ENCODE results near the gene COLEC11.

COLEC11 gene

DNA sequence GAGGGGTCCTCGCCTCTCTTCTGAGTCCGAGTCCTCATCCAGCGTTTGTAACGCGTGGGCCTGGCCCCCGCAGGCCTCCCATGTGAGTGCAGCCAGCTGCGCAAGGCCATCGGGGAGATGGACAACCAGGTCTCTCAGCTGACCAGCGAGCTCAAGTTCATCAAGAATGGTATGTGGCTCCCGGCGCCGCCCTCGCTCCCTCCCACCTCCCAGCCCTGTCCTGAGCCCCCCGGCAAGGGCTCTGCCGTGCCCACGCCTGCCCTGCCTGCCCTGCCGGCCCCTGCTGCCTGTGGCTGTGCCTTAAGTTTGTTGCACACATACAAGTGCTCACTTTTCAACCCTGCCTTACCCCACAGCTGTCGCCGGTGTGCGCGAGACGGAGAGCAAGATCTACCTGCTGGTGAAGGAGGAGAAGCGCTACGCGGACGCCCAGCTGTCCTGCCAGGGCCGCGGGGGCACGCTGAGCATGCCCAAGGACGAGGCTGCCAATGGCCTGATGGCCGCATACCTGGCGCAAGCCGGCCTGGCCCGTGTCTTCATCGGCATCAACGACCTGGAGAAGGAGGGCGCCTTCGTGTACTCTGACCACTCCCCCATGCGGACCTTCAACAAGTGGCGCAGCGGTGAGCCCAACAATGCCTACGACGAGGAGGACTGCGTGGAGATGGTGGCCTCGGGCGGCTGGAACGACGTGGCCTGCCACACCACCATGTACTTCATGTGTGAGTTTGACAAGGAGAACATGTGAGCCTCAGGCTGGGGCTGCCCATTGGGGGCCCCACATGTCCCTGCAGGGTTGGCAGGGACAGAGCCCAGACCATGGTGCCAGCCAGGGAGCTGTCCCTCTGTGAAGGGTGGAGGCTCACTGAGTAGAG, 48.7 kb downstream of the COLEC11 start:
- in situ Hi-C loops (cut with HindIII; ENCODE audit: low pct_ligation_motif_present, low pct_unique_long_range_greater_than_20kb, low sequenced_read_pairs) = no loop called here

DNA sequence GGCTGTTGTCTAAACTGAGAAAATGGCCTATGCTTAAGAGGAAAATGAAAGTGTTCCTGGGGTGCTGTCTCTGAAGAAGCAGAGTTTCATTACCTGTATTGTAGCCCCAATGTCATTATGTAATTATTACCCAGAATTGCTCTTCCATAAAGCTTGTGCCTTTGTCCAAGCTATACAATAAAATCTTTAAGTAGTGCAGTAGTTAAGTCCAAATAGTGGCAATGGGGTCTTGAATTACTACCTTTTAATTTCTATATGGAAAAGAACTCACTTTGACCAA, 49.3 kb downstream of the COLEC11 start:
- in situ Hi-C loops (cut with HindIII; ENCODE audit: low pct_ligation_motif_present, low pct_unique_long_range_greater_than_20kb, low sequenced_read_pairs) = no loop called here
- no peak for DNase-seq

More for the DNA sequence above, 48.7 kb downstream of the COLEC11 start:
- DNase-seq = no peak

DNA sequence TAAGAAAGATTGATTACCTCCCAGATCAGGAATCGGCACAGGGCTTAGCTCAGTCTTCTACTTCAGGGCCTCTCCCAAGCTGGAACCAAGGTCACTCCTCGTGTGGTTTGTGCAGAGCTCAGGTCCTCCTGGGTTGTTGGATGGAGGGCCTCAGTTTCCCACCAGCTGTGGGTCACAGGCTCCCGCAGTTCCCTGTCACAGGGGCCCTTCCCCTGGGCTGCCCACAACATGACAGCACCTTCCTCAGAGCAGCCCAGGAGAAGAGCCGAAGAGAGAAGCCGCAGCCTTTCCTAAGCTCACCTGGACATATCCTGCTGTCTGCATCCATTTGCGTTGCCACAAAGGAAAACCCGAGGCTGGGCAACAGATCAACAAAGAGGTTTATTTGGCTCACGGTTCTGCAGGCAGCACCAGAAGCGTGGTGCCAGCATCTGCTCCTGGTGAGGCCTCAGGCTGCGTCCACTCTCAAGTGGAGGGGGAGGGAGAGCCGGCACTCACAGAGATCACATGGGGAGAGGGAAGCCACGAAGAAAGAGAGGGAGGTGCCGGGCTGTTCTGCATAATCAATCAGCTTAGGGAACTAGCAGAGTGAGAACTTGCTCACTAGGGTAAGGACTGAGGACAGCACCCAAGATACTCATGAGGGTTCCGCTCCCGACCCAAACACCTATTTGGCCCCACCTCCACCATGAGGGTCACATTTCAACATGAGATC, 50.1 kb downstream of the COLEC11 start:
- DNase-seq = no peak
- in situ Hi-C loops (cut with HindIII; ENCODE audit: low pct_ligation_motif_present, low pct_unique_long_range_greater_than_20kb, low sequenced_read_pairs) = no loop called here

DNA sequence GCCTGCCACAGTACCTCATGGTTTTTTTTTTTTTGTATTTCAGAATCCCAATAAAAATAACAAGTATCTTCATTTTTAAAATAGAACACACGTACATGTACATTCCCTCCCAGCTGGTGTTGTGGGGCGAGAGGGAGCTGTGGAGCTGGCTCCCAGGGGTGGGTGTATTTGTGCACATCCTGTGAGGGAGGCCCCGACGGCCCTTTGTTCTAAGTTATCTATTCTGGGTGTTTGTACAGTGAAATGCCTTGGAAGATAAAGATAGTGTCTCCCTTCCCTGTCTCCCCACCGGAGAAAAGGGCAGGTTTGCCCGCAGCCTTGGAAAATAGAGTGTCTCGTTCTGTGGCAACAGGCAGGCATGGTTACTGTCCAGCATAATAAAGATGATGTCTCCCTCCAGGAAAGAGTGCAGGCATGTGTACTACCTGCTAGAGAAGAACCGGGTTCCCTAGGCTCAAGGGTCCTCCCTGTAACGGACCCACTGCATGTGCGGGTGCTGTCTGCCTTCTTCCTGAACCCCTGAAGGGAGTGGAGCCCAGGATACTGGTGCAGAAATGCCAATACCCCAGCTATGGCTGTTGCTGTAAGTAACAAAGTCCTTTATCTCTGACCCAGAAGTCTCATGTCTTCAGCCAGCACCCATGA, 51.0 kb downstream of the COLEC11 start:
- in situ Hi-C loops (cut with HindIII; ENCODE audit: low pct_ligation_motif_present, low pct_unique_long_range_greater_than_20kb, low sequenced_read_pairs) = no loop called here
- no peak for DNase-seq

DNA sequence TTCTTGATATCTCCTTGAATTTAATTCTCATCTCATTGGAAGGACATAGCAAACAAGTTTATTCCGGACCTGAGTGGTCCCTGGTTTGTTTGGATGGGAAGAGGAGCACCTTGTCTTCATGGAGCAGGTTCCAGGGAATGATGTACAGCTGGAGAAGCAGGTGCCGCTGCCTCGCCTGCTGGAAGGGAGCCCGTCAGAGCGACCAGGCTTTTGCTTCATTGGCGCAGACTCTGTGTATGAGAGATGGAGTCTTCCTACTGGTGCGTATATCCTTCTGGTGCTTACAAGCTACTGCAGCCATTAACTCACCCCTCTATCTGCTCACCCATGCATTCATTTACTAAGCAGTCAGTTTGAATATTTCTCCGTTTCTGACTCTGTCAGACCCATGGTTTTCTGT, 51.5 kb downstream of the COLEC11 start:
- DNase-seq = no peak
- in situ Hi-C loops (cut with HindIII; ENCODE audit: low pct_ligation_motif_present, low pct_unique_long_range_greater_than_20kb, low sequenced_read_pairs) = no loop called here

DNA sequence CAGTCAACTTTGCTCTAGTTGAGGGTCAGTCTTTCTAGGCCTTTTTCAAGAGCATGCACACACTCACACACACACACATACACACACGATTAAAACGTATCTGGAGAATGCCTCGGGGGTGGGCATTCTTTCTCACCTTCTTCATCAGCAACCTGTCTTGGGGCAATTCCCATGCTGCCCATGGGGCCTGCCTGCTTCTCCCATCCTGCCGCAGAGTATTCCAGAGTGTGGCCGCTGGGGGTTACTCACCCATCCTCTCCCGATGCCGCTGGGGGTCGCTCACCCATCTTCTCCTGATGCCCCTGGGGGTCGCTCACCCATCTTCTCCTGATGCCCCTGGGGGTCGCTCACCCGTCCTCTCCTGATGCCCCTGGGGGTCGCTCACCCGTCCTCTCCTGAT, 52.3 kb downstream of the COLEC11 start:
- no peak for DNase-seq
- in situ Hi-C loops (cut with HindIII; ENCODE audit: low pct_ligation_motif_present, low pct_unique_long_range_greater_than_20kb, low sequenced_read_pairs) = no loop called here

DNA sequence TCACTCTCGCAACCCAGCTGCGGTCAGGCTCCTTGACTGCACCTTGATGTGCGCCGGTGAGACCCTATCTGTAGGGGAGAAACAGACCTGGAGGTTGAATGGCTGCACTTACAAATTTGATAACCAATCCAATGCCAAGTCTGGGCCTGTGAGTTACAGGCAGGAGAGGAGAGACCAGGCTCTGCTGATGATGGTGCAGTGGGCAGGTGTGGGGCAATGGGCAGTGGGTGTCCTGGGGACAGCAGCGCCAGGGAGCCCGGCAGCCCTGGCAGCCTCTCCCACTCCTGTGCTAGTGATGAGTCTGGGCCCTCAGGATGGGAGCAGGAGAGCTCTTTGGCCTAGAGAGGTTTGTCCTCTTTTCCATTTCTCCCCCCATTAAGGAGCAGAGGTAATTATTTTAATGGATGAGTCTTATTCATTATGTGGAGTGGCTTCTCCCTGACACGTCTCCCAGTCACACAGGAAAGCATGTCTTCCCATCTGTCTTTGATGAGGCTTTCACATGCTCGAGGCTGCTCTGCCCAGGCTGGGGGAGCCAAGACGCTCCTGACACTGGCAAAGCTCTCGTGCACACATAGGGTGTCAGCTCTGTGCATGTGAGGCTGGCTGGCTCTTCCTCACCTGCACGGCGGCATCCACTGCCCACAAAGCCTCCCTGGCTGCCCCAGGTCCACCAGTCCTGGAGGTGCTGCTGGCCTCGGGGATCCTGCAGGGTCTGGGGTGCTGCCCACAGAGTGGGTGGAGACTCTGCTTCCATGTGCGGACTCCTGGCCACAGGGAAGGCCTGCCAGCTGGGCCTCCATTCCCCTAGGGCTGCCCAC, 53.1 kb downstream of the COLEC11 start:
- in situ Hi-C loops (cut with HindIII; ENCODE audit: low pct_ligation_motif_present, low pct_unique_long_range_greater_than_20kb, low sequenced_read_pairs) = no loop called here
- DNase-seq = no peak

DNA sequence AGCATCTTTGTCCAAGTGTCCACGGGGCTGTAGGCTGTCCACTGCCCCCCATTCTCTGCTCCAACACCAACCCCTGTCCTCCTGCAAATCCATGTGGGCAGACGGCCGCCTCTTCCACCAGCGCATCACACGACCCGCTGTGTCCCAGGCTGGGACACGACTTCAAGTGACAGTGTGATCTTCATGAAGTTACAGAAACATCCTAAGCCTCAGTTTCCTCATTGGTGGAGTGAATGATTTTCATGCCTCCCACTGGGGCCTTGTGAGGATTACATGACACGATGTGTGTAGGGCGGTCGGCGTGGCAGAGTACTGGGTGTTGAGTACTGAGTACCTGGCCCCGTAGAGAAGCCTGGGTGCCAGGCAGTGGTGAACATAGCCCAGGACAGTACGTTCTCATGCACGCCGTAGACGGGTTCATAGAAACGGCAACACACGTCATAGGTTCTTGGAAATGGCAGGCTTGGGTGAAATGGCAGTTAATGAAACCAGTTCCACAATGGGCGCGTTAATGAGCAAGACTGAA, 53.8 kb downstream of the COLEC11 start:
- no peak for DNase-seq
- in situ Hi-C loops (cut with HindIII; ENCODE audit: low pct_ligation_motif_present, low pct_unique_long_range_greater_than_20kb, low sequenced_read_pairs) = no loop called here

DNA sequence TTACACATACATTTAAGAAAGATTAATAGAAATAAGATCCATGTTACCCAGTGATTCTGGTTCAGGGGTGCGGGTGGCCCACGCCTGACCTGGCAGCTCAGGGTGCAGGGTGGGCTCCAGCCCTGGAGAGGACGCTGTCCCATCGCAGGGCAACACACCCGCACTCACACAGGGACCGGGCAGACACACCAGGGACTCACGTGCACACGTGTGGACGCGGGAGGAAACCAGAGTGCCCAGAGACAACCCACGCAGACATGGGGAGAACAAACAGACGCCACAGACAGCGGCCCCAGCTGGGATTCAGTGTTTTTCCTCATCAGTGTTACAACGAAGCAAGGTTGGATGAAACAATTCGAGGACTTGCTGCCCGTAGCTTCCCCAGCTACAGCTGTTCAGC, 54.7 kb downstream of the COLEC11 start:
- in situ Hi-C loops (cut with HindIII; ENCODE audit: low pct_ligation_motif_present, low pct_unique_long_range_greater_than_20kb, low sequenced_read_pairs) = no loop called here
- no peak for DNase-seq

DNA sequence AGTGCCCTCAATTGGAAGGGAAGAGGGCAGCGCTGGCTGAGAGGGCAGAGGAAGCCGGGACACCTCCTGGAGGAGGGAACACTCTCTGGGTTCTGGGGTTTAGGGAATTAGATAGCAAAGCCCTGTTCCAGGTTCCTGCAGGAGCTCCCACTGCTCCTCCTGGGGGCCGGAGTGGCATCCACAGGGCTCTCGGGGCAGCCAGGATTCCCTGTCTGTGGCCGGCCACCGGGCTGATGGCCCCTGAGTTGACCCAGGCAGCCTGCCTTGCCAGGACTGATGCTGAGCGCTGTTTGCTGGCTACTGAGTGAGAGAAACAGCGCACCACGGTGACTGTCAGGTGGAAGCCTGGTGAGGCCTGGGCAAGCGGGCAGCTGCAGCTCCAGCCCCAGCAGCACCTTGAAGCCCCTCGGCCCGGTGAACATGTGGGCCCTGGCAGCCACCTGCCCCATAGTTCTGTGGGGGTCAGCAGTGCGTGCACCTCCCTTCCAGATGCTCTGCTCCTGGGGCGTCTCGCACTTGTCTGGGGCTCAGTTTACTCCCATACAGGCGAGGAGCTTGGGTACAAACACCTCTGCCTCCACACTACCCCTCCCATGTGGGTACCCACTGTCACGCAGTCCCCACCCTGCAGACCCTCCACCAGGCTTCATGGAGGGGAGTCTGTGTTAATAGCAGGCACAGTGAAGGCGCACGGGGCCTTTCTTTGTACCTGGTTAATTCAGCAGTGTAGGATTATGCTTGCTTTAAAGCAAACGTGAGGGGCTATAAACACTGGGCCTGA, 55.4 kb downstream of the COLEC11 start:
- DNase-seq = no peak
- in situ Hi-C loops (cut with HindIII; ENCODE audit: low pct_ligation_motif_present, low pct_unique_long_range_greater_than_20kb, low sequenced_read_pairs) = no loop called here

DNA sequence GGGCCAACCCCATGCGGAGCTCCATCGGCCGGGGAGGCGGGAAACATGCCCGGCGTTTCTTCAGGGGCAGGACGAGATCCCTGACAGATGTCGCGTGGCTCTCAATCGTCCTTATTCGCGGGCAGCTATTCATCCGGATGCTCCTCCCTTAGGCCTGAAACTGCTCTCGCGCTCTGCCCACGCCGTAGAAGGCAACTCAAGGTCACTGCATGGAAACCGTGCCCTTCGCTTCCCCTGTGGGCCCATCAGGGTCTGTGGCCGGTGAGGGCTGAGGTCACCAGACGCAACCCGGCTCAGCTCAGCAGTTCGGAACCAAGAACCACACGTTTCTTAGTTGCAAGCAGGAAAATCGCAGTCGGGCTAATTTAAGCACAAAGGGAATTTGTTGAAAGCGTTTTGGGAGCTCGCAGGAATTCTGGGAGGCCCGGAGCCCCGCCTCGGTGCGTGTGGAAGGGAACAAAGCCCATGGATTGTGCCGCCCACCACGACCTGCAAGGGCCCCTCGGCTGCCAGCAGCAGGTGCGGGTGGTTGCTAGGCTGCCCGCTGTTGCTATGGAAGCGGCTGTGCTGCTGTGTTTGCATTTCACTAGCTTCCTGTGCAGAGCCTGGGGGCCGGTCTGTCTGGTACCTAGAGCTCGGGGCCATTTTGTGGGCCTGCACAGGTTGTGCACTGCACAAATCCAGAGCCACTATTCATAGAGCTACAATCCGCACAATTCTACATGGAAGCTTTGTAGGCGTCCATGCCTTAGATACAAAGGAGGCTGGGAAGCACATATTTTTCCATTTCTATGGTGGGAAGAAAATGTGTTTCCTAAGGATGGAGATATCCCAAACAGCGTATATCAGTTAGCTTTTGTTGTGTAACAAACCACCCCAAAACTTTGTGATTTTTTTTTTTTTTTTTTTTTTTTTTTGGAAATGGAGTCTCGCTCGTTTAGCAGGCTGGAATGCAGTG, 57.1 kb downstream of the COLEC11 start:
- in situ Hi-C loops (cut with HindIII; ENCODE audit: low pct_ligation_motif_present, low pct_unique_long_range_greater_than_20kb, low sequenced_read_pairs) = no loop called here
- no peak for DNase-seq

DNA sequence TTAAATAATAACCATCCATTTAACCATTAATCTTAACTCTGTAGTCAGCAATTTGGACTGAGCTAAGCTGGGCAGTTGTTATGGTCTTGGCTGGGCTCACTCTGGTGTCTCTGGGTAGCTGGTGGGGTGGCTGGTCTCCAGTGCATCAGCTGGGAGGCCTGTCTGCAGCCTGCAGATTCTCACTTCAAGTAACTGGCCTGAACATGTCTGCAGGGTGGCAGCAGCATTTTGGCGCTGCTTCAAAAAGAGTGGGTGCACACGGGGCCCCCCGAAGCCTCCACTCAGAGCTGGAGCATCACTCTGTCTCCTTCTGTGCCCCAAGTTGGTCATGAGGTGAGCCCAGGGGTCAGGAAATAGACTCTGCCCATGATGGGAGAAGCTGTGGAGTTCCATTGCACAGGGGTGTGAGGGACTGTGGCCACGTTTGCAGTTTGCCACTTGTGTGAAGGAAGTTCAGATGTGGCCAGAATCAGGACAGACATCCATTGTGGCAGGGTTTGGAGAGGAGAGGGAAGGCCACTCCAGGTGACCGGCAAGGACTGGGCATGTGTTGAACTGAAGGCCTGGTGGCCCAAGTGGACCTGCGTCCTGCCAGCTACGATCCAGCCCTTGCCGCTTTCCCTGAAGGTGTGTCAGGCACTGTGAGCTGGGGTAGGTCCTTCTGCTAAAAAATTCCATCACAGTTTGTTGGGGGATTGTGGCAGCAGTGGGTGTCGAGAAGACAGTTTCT, 58.1 kb downstream of the COLEC11 start:
- DNase-seq = no peak
- in situ Hi-C loops (cut with HindIII; ENCODE audit: low pct_ligation_motif_present, low pct_unique_long_range_greater_than_20kb, low sequenced_read_pairs) = no loop called here

DNA sequence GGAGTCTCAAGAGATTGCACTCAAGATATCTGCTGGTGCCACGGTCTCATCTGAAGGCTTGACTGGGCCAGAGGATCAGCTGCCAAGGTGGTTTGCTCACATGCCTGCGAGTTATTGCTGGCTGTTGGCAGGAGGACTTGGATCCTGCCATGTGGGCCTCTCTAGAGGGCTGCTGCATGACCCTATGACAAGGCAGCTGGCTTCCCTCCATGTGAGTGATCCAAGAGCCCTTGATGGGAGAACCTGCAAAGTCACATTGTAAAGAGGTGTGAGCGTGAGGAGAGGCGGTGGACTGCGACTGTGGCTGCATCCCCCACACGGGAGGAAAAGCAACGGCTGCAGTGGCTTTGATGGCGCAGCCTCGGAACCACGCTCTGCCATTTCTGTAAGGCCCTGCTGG, 59.1 kb downstream of the COLEC11 start:
- in situ Hi-C loops (cut with HindIII; ENCODE audit: low pct_ligation_motif_present, low pct_unique_long_range_greater_than_20kb, low sequenced_read_pairs) = no loop called here
- no peak for DNase-seq

DNA sequence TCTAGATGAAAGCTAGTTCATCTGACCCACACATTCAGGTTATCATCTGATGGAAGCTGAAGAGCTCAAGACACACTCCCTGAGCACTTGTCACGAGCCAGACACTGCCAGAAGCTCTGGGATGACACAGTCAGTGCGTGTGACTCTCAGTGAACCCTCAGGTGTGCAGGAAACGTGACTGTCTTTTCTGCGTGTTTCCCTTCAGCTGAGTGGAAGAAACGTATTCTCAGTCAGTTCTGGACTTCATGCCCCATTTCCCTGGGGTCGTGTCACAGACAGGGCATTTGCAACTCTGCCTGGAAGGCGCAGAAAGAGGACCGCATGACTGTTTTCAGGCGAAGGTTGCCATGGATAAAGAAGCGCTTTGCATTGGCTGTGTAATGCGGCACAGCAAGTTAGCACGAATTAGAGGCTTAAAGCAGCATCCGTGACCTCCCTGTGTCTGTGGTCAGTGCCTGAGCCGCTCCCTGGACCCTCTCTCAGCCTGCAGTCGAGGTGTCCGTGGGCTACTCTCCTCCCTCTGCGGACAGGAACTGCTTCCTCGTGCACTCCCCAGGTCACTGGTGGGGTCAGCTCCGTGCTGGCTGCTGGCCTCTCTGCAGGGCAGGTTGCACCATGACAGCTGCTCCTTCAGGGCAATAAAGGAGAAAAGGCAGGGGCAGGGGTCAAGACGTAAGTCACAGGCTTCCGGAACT, 59.8 kb downstream of the COLEC11 start:
- in situ Hi-C loops (cut with HindIII; ENCODE audit: low pct_ligation_motif_present, low pct_unique_long_range_greater_than_20kb, low sequenced_read_pairs) = no loop called here
- DNase-seq = no peak

DNA sequence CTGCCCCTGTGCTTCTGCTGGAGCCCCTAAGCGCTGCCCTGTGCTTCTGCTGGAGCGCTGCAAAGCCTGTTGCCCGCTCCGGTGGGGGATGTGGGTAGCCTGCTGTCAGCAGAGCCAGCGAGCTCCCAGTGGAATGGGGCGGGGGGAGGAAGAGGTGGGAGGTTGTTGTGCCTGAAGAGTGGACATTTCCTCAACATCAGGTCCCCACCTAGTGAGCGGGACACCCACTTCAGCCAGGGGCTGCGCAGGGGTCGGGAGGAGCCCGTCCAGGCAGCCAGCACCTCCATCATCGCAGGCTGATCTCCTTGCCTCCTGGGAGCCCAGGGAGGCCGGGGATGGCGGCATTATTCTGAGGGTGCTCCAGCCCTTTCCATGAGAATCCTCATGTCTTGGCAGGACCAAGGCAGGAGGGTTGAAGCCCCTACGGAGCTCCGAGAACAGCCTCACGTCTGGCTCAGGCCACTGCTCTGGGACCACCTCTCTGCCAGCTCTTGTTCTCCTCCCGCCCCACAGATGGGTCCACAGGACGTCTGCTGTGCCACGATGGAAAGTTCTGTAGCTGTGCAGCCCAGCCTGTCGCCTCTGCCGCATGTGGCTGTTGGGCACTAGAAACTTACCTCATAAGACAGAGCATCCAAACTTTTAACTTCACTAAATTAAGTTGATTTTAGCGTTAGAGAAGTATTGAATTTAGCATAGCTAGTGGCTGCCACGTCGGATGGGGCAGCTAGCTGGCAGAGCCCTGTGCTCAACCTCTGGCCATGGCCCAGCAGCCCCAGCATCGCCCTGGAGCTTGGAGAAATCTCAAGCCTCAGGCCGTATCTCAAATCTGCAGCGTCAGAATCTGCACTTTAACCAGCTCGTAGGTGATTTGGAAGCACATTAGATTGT, 61.2 kb downstream of the COLEC11 start:
- in situ Hi-C loops (cut with HindIII; ENCODE audit: low pct_ligation_motif_present, low pct_unique_long_range_greater_than_20kb, low sequenced_read_pairs) = no loop called here

More for the DNA sequence above, 61.2 kb downstream of the COLEC11 start:
- DNase-seq = no peak
